Renal cortex interstitium (tissue), 11 donors: Measurements from ENCODE around the gene CAMK1D. TPM values are rescaled to one million over a fixed set of nuclear protein-coding genes. Genes with fewer than 3 reads are reported as not detected.
"Not testable (repeated sequence)": the region's sequence is repeated elsewhere in the genome, so short reads cannot be mapped to it uniquely, and the experiment has no call there.

Source experiments
- DNase-seq, 11 donors: peaks; one replicate each; pipeline ENCODE4 v3.0.0-alpha.2; 2013; ENCODE audit warnings: low read depth in 9 of 11, low spot score in 4 of 11; ENCODE audit errors: extremely low read depth in 1 of 11
- polyA plus RNA-seq, 3 donors: library from polyadenylated mRNA; unstranded; fragments of 120-200 nt; gene quantifications; one replicate each; pipeline ENCODE4 v1.2.1, GENCODE V29; 2013; ENCODE audit not compliant: insufficient read length in 3 of 3

Gene CAMK1D
- polyA plus RNA-seq, 3 donors: 10.5 to 13.0 (median 10.8) TPM

- DNase-seq: not testable (repeated sequence)
These were observed 90.4 kb downstream of the CAMK1D start for GRCh38 chr10:12439767-12440166.

- DNase-seq: no peak
These were observed 93.7 kb downstream of the CAMK1D start for GRCh38 chr10:12443026-12443425.

- DNase-seq: no peak
These were observed 95.8 kb downstream of the CAMK1D start for GRCh38 chr10:12444981-12445700.

GRCh38 chr10:12445701-12446334, 96.5 kb downstream of the CAMK1D start:
- DNase-seq: no peak

- no peak for DNase-seq
These were observed 99.0 kb downstream of the CAMK1D start for GRCh38 chr10:12448340-12448728.

GRCh38 chr10:12448729-12449391, 99.5 kb downstream of the CAMK1D start:
- no peak for DNase-seq

- no peak for DNase-seq
These were observed 106.0 kb downstream of the CAMK1D start for GRCh38 chr10:12455318-12455717.

GRCh38 chr10:12455766-12456165, 106.4 kb downstream of the CAMK1D start:
- DNase-seq: no peak

- no peak for DNase-seq
These were observed 110.0 kb downstream of the CAMK1D start for GRCh38 chr10:12459340-12459739.

- no peak for DNase-seq
These were observed 110.4 kb downstream of the CAMK1D start for GRCh38 chr10:12459762-12460161.

GRCh38 chr10:12463459-12463838, 114.1 kb downstream of the CAMK1D start:
- no peak for DNase-seq

- no peak for DNase-seq
These were observed 116.2 kb downstream of the CAMK1D start for GRCh38 chr10:12465385-12466136.

- DNase-seq: no peak
These were observed 117.5 kb downstream of the CAMK1D start for GRCh38 chr10:12466704-12467305.

- no peak for DNase-seq
These were observed 120.0 kb downstream of the CAMK1D start for GRCh38 chr10:12469345-12469744.

GRCh38 chr10:12470719-12471118, 121.4 kb downstream of the CAMK1D start:
- no peak for DNase-seq

GRCh38 chr10:12471135-12471534, 121.8 kb downstream of the CAMK1D start:
- DNase-seq: no peak

- DNase-seq: no peak
These were observed 124.1 kb downstream of the CAMK1D start for GRCh38 chr10:12473491-12473890.

- DNase-seq: no peak
These were observed 125.5 kb downstream of the CAMK1D start for GRCh38 chr10:12474727-12475412.

- no peak for DNase-seq
These were observed 127.3 kb downstream of the CAMK1D start for GRCh38 chr10:12476656-12477055.
